Measurements from ENCODE around the gene FAM9A.
"Not testable (repeated sequence)": the region's sequence is repeated elsewhere in the genome, so short reads cannot be mapped to it uniquely, and the experiment has no call there.

Gene FAM9A

DNA sequence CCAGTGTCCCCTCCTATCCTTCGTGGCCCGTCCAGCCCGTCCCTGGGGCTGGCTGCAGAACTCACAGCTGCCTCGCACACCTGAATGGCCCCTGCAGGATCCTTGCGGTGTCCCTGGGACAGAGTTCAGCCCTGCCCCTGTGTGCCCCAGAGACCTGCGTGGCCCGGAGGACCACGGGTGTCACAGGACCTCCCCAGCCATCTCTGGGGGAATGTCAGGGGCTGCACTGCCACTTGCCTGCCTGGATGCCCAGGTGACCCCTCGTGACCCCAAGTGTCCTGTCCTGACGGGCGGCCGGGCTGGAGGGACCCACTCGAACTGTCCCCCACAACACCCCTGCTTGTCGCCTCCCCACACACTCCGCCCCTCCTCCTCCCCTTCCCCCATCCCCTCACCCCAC lies 832 bp downstream of the FAM9A start:
- DNase-seq: not testable (repeated sequence)

DNA sequence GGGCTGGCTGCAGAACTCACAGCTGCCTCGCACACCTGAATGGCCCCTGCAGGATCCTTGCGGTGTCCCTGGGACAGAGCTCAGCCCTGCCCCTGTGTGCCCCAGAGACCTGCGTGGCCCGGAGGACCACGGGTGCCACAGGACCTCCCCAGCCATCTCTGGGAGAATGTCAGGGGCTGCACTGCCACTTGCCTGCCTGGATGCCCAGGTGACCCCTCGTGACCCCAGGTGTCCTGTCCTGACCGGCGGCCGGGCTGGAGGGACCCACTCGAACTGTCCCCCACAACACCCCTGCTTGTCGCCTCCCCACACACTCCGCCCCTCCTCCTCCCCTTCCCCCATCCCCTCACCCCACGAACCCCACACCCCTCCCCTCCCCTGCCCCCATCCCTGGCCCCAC lies 1.9 kb downstream of the FAM9A start:
- DNase-seq: not testable (repeated sequence)

DNA sequence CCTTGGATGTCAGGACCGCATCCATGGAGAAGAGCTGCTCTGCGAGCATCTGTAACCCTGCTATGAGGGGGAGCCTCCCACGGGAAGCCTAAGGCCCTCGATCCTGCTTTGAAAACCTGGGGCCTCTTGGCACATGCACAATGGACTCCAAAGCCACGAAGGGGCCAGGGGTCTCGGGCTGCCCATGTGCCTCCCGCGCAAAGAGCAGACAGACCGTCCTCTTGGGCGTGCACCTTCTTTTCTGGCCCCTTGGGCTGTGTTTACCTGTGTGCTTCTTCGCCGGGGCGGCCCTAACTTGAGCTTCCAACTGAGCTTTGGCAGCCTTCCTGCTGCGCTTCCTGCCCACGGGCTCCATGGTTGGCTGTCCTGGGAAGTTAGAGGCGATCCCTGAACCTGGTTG lies 2.5 kb downstream of the FAM9A start:
- not testable (repeated sequence) for DNase-seq

DNA sequence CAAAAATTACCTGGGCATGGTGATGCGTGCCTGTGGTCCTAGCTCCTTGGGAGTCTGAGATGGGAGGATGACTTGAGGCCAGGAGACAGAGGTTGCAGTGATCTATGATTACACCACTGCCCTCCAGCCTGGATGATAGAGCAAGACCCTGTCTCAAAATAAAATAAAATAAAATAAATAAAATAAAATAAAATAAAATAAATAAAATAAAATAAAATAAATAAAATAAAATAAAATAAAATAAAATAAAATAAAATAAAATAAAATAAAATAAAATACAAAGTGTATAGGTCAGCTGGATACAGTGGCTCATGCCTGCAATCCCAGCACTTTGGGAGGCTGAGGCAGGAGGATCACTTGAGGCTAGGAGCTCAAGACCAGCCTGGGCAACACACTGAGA lies 14.1 kb downstream of the FAM9A start:
- not testable (repeated sequence) for DNase-seq

DNA sequence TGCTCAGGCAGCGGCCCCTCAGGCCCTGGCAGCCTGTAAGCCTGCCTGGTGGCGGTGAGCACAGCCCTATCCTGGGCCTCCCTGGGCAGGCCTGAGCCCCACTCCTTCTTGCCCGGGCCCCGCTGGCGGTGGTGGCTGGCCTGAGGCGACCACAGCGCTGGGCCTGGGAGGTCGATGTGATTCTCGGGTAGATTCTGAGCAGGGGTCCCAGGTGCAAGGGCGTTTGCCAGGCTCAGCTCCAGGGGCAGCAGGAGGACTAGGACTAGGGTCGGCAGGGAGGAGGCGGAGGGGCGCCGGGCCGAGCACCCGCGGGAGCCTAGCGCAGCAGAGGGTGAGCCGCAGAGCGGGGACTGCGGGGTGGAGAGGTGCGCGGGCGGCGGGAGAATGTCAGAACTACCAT lies 17.0 kb downstream of the FAM9A start:
- DNase-seq: no peak

DNA sequence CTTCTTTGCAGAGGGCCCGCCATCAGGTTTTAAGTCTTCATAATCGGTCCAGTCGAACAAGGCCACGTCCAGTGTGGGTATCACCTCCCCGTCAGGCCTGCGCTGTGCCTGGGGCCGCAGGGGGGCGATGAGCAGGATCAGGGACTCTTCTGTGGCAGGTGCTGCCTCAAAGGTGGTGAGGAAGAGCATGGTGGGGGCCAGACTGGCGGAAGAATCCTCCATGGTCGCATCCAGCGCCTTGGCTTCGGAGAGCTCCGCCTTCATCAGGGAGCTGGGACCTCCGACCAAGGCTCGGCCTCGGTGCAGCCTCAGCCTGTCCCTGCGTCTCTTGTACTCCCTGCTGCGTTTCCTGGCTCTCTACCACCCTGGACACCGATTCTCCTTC lies 17.5 kb downstream of the FAM9A start:
- no peak for DNase-seq

DNA sequence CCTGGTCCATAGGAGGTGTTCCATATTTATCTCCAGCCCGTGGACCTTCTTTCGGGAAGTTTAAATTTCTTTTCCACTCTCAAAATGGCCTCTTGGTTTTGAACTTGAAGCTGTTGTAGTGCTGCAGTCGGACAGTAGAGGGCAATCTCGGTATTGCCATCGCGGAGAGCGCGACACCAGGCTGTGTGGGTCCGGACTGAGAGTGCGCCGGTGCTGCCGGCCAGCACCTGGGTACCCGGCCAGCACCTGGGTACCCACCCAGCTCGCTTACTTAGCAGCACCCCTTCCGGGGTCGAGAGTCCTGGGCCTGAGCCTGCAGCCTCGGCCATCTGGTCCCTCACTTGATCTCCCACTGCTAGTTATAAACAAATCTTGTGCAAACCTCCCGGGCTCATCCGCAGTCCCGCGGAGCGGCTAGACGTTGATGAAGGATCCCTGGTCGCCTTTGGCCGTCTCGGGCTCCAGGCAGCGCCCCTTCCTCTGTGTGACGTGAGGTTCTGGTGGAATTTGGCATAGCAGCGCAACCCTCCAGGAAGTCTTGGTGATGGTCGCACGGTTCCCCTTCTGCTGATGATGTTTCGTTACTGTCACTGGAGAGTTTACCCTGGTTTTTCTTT lies 18.0 kb downstream of the FAM9A start:
- no peak for DNase-seq

DNA sequence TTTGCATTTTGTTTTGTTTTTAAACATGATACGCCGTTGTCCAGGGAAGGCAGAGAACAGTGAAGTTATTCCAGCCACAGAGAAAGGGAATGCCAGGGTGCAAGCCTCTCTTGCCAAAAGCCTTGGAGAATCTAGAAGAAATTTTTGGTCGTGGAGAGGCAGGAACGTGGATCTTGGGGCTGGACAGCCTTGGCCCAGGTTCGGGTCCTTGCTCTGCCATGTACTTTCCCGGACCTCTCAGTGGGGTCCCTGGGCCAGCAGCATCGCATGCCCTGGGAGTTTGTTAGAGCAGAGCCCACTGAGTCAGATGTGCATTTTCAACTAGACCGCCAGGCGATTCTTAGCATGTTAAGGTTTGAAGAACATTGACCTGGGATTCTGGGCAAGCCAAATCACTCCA lies 18.6 kb downstream of the FAM9A start:
- DNase-seq: no peak

DNA sequence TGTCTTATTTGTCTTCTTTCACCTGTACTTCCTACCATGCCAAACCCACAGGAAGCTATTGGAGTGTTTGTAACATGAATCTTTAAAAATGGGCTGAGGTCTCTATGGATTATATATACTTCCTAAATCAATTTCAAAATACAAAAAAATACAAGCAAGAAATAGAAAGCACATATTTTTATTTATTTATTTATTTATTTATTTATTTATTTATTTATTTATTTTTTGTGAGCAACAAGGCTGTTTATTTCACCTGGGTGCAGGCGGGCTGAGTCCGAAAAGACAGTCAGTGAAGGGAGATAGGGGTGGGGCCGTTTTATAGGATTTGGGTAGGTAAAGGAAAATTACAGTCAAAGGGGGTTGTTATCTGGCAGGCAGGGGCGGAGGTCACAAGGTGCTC lies 19.3 kb downstream of the FAM9A start:
- not testable (repeated sequence) for DNase-seq

DNA sequence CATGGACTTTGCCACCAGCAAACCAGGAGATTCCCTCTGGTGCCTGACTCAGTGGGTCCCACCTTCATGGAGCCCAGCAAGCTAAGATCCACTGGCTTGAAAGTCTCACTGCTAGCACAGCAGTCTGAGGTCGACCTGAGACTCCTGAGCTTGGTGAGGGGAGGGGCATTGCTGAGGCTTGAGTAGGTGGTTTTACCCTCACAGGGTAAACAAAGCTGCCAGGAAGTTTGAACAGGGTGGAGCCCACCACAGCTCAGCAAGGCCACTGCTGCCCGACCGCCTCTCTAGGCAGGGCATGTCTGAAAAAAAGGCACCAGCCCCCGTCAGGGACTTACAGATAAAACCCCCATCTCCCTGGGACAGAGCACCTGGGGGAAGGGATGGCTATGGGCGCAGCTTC lies 28.1 kb downstream of the FAM9A start:
- no peak for DNase-seq

DNA sequence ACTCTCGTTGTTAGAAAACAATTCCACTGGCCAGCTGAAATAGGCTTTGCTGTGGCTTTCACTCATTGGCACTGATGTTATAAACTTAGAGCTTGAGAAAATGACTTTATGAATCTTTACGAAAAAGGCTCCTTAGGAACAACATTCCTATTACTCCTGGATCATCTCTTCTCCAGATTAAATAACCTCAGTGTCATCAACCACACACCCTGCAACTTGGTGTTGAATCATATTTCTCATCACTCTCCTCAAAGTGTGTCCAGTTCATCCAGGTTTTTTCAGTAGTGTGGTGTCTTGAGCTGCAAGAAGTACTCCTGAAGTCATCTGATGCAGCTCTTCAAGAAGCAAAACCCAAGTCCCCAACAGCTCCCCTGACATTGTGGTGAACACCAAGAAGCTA lies 41.2 kb downstream of the FAM9A start:
- no peak for DNase-seq

DNA sequence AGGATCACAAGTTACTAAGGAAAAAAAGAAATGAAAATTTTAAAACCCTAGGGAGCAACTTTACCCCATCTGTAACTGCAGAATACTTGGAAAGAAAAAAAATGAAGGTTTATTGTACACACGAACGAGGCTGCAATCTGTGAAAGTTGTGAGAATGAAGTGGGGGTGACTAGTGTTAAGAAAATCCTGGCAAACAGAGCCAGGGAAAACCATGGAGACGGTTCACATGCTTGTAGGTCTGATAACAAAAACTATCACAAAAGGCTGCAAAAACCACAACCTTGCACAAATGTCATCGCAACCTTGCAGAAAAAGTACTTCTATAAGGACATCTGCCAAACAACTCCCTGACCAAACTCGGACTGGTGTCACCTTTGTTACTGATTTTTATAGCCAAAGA lies 42.5 kb downstream of the FAM9A start:
- DNase-seq: not testable (repeated sequence)

DNA sequence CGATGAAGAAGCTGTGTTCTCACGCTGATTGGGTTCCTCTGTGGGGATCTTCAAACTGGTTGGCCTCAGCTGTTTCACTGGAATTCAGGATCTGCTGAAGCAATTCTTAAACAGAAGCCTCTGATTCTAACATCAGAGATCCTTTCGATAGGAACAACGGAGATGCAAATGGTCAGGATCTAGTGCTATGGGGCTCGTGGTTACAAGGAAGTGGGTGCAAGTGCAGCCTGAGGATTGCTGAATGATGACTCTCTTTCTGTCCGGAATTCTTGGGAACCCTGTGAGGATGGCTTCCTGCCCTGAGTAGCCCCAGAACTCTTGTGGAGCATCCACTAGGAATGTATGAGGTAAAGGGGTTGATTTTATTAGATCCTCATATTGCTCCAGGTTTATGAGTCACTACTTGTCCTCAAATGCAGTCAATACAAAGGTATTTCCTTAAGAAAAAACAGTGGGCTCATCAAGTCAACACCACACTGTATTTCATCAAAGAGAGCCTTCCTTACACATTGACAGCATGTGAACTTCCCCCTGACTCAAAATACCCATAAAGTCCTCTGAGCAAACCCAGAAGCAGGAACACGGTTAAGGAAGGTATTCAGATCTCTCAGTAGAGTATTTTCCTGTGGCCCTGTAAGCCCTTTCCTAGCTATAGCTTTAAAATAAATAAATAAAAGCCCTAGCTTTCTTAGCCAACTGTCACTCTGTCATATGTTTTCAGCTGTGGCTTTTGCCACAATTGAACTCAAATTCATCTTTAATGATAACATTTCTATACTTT lies 43.4 kb downstream of the FAM9A start:
- not testable (repeated sequence) for DNase-seq

DNA sequence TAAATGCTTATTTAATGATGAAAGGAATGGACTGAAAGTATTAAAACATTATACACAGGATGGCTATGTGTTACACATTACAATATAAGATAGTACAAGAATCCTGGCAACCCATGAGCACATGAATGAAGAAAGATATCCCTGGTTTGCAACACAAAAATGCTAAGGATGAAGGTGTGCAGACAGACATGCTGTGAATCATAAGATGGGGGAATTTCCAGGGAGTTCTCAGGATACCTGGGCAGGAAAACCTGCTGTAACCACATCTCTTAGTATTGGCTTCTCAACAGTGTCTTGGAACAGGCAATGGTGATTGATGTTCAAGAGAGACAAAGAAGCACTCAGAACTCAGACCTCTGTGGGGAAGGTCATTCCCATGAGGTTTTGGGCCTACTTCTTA lies 45.4 kb downstream of the FAM9A start:
- no peak for DNase-seq

DNA sequence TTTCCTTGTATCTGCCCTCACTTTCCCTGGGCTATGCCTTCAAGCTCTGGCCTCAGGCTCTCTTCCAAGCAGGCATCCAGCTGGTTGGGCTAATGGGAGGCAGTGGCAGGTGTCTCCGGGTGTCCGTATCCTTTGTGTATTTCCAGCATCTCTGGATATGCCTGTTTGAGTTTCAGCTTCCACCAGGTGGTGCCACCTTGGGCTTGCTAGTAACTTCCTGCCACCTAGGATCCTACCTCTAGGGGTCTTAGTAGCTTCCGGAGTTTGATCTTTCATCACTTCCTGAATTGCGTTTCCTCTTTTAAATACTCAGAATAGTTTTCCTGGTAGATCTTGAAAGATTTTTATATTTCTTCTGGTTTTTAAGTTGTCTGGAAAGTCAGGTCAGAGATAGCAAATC lies 46.1 kb downstream of the FAM9A start:
- no peak for DNase-seq

DNA sequence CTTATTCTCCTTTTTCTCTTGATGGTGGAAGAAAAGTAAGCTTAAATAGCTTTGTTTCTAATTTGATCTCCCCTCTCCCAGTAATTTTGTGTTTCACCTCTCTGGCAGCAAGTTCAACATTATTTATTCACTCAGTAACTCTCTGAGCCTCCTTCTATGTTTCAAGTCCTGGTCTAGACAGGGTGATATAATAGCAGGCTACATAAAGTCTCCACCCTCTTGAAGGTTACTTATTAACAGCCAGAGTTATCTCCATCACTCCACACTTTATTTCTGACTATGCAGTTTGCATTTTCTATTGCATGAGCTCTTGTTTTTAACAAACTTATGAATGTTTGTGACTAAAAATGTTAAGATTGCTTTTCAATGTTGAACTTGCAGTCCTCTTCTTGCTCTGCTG lies 51.5 kb downstream of the FAM9A start:
- no peak for DNase-seq

DNA sequence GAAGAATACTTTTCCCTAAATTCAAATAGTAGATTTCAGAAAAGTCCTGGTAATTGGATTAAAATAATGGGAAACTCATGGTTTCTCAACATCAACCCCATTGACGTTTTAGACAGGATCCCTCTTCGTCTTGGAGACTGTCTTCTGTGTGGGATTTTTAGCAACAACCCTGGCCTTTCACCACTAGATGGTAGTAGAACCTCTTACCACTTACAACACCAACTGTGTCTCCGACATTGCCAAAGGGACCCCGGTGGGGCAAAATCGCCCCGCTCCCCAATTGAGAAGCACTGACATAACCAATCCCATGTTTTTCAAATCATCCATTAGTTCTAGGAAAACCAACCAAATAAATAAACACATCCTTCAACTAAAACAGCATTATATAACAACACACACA lies 52.3 kb downstream of the FAM9A start:
- DNase-seq: no peak

DNA sequence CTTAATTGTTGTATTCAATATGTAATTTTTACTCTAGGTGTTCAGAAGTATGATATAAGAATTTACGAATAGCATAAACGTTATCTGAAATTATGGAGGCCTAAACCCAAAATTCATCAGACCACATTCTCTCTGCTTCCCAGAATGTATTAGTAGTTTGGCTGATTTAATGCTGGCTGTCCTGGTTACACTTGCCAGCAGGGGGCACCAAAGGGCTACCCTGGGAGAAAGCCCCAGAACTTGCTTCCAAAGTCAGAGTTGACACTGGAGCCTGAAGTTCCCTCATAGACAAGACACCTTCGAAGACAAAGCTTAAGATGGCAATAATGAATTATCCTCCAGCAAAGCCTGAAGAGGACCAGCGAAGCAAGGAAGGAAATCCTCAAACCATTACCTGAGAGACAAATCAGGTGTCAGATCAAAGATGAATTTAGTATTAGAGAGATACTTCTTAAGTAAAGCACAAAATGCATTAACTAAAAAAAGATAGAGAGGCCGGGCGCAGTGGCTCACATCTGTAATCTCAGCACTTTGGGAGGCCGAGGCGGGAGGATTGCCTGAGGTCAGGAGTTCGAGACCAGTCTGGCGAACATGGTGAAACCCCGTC lies 58.0 kb downstream of the FAM9A start:
- no peak for DNase-seq

DNA sequence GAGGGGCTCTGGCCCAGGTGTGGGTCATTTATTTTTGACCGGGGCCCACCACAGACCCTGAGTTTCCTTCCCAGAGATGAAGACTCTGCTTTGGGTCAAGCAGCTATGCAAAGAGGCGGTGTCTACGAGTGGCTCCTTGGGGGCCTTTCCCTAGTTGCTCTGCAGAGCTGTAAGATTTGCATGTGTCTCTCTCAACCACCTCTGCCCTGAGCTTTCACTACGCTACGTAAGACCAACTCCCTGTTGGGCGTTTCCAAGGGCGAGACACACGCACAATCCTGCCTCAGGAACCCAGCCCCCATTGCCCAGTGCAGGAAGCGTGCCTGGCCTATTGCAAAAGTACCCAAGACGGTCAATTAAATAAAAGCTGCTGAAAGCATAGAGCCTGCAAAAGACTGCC lies 59.2 kb downstream of the FAM9A start:
- DNase-seq: no peak

Measured in GOT3 (cell line).